ENCODE results near the gene BICDL2. TPM values are rescaled to one million over a fixed set of nuclear protein-coding genes. Genes with fewer than 3 reads are reported as not detected.
"Not testable (repeated sequence)": the region's sequence is repeated elsewhere in the genome, so short reads cannot be mapped to it uniquely, and the experiment has no call there.

Gene BICDL2
- total and polyA plus RNA-seq, 2 donors from 2014 or later = 2.9 to 12.1 TPM

GRCh38 chr16:3054965-3055733 is 18.4 kb upstream of the BICDL2 start:
- Histone ChIP-seq H3K36me3 (ENCODE audit: control insufficient read depth in 2 of 3, insufficient read depth in 3 of 3, low read length in 3 of 3) (no peaks in the 10 kb centered on the region), H3K4me1 (ENCODE audit: control insufficient read depth in 2 of 3, insufficient read depth in 2 of 3, low read depth in 1 of 3, low read length in 3 of 3) (peaks cover 0 to 7% (median 2%) of the 10 kb centered on the region in 3 donors), H3K4me3 (ENCODE audit: low read length in 3 of 3) (no peak overlapping the region), H3K9me3 (ENCODE audit: control insufficient read depth in 2 of 3, insufficient read depth in 1 of 3, low read length in 3 of 3) (no peaks in the 10 kb centered on the region), H3K27me3 (ENCODE audit: control insufficient read depth, insufficient read depth, low read length) (no peaks in the 10 kb centered on the region), H3K9ac (ENCODE audit: low read length in 3 of 3) (no peak overlapping the region), H3K27ac (ENCODE audit: low read depth in 2 of 2, low read length in 2 of 2) (no peak overlapping the region)
- no peak for TF ChIP-seq CTCF (IDR thresholded peaks at IDR 0.05; ENCODE audit: borderline replicate concordance, extremely low read depth, insufficient read depth)
- intact Hi-C loops (cut with DNase I) = no loop called here
- FAIRE-seq (no peak), DNase-seq (no peak)

GRCh38 chr16:3053330-3053710 is 16.6 kb upstream of the BICDL2 start:
- H3K9me3 ChIP-seq (ENCODE audit: control insufficient read depth in 2 of 3, insufficient read depth in 1 of 3, low read length in 3 of 3); H3K4me1 ChIP-seq (ENCODE audit: control insufficient read depth in 2 of 3, insufficient read depth in 2 of 3, low read depth in 1 of 3, low read length in 3 of 3); H3K27ac ChIP-seq (ENCODE audit: low read depth in 2 of 2, low read length in 2 of 2); H3K4me3 ChIP-seq (ENCODE audit: low read length in 3 of 3); intact Hi-C loops (cut with DNase I); H3K36me3 ChIP-seq (ENCODE audit: control insufficient read depth in 2 of 3, insufficient read depth in 3 of 3, low read length in 3 of 3); H3K9ac ChIP-seq (ENCODE audit: low read length in 3 of 3); H3K27me3 ChIP-seq (ENCODE audit: control insufficient read depth, insufficient read depth, low read length); DNase-seq; FAIRE-seq: not testable (repeated sequence)

- H3K36me3 ChIP-seq (ENCODE audit: control insufficient read depth in 2 of 3, insufficient read depth in 3 of 3, low read length in 3 of 3); H3K4me1 ChIP-seq (ENCODE audit: control insufficient read depth in 2 of 3, insufficient read depth in 2 of 3, low read depth in 1 of 3, low read length in 3 of 3); H3K9me3 ChIP-seq (ENCODE audit: control insufficient read depth in 2 of 3, insufficient read depth in 1 of 3, low read length in 3 of 3); H3K9ac ChIP-seq (ENCODE audit: low read length in 3 of 3); H3K4me3 ChIP-seq (ENCODE audit: low read length in 3 of 3); intact Hi-C loops (cut with DNase I); DNase-seq; H3K27ac ChIP-seq (ENCODE audit: low read depth in 2 of 2, low read length in 2 of 2); FAIRE-seq; H3K27me3 ChIP-seq (ENCODE audit: control insufficient read depth, insufficient read depth, low read length): not testable (repeated sequence)
These were observed 16.0 kb upstream of the BICDL2 start for GRCh38 chr16:3052571-3053329.

- Histone ChIP-seq H3K9me3 (ENCODE audit: control insufficient read depth in 2 of 3, insufficient read depth in 1 of 3, low read length in 3 of 3) (no peaks in the 10 kb centered on the region), H3K4me1 (ENCODE audit: control insufficient read depth in 2 of 3, insufficient read depth in 2 of 3, low read depth in 1 of 3, low read length in 3 of 3) (no peaks in the 10 kb centered on the region), H3K27me3 (ENCODE audit: control insufficient read depth, insufficient read depth, low read length) (peaks cover 11% of the 10 kb centered on the region), H3K36me3 (ENCODE audit: control insufficient read depth in 2 of 3, insufficient read depth in 3 of 3, low read length in 3 of 3) (no peaks in the 10 kb centered on the region), H3K4me3 (ENCODE audit: low read length in 3 of 3) (no peak overlapping the region), H3K27ac (ENCODE audit: low read depth in 2 of 2, low read length in 2 of 2) (no peak overlapping the region), H3K9ac (ENCODE audit: low read length in 3 of 3) (no peak overlapping the region)
- no peak for TF ChIP-seq CTCF (IDR thresholded peaks at IDR 0.05; ENCODE audit: borderline replicate concordance, extremely low read depth, insufficient read depth)
- FAIRE-seq (no peak), DNase-seq (no peak)
- intact Hi-C loops (cut with DNase I) = no loop called here
These were observed 14.8 kb upstream of the BICDL2 start for GRCh38 chr16:3051494-3051893.

Data from kidney (tissue), 14 donors.